ENCODE results near the gene SNX27. TPM values are rescaled to one million over a fixed set of nuclear protein-coding genes. Genes with fewer than 3 reads are reported as not detected.

SNX27 gene
- 10 to 100 TPM; 24.5 to 26.0 TPM for total RNA-seq

DNA sequence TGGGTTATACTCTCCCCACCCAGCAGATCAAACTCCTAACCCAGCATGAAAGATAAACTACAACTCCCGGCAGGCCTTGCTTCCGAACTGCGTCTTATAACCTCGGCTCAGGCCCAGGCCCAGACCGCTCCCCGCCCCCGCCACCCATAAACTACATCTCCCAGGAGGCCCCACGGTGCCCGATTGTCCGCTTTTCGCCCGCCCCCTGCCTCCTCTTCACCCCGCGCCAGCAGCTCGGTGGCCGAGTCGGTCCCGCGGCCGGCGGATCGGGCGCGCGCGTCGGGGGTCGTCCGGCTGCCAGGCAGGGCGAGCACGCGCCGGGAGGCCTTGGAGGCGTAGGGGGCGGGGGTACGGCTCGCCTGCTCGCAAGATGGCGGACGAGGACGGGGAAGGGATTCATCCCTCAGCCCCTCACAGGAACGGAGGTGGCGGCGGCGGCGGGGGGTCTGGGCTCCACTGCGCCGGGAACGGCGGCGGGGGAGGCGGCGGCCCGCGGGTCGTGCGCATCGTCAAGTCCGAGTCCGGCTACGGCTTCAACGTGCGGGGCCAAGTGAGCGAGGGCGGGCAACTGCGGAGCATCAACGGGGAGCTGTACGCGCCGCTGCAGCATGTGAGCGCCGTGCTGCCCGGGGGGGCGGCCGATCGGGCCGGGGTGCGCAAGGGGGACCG, at the start of gene SNX27:
Gene SNX27 (plus strand): TSS at position 219 of the 669 bp plus-strand sequence. CDS start 152 bp downstream, at position 371.
- ChIA-PET POLR2A (no interaction called here), CTCF (interaction anchor here (0.9 kb wide), 1 partner anchor 224 kb away, joined by 4 read pairs; no protein-coding TSS in a partner anchor)
- peaks cover 34% of the 10 kb centered on the region for H3K4me1 Mint-ChIP-seq (ENCODE audit: low read depth)
- H3K27ac Mint-ChIP-seq = peak within 1 kb of the TSS; percentile 94
- H3K27me3 Mint-ChIP-seq (ENCODE audit: low read depth) = peaks cover 7% of the 10 kb centered on the region
- peaks cover 4% of the 10 kb centered on the region for H3K36me3 Mint-ChIP-seq (ENCODE audit: low read depth)
- ATAC-seq (peak; percentile 95), DNase-seq (peak; percentile 94)
- no peaks in the 10 kb centered on the region for H3K9me3 Mint-ChIP-seq (ENCODE audit: insufficient read depth)
- H3K4me3 Mint-ChIP-seq = peak within 1 kb of the TSS; percentile 95

DNA sequence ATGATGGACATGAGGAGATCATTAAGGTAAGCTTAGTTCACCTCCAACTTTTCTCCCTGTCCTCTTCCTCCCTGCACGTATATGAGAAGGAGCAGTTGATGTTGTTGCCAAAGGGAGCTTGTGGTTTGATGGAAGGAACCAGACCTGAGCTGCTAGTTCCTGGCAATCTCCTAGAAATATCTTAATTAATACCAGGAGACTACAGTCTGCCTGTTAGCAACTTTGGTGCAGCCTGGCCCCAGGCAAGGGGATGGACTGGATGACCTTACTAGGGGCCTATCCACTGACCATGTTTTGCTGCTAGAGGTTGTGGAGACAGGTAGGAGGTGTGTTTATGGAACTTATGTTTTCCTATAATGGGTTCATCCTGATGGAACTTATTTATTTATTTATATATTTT, 49.2 kb upstream of the SNX27 start:
- H3K4me1 Mint-ChIP-seq (ENCODE audit: low read depth) = peaks cover 6% of the 10 kb centered on the region
- no peak for ATAC-seq
- no peak for DNase-seq
- H3K27me3 Mint-ChIP-seq (ENCODE audit: low read depth) = peaks cover 3% of the 10 kb centered on the region
- POLR2A ChIA-PET = no interaction called here
- H3K27ac Mint-ChIP-seq = no peak overlapping the region
- H3K4me3 Mint-ChIP-seq = no peak overlapping the region
- H3K9me3 Mint-ChIP-seq (ENCODE audit: insufficient read depth) = no peaks in the 10 kb centered on the region
- CTCF ChIA-PET = no interaction called here
- H3K36me3 Mint-ChIP-seq (ENCODE audit: low read depth) = no peaks in the 10 kb centered on the region

DNA sequence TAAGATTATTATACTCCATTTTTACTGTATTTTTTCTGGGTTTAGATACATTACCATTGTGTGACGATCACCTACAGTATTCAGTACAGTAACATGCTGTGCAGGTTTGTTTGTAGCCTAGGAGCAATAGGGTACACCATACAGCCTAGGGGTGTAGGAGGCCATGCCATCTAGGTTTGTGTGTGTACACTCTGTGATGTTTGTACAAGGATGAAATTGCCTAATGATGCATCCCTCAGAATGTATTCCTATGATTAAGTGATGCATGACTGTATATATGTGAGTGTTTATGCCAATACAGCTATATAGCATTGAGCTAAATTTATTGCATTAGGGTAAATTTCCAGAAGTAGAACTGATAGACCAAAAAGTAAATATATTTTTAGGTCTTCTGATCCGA, 48.5 kb upstream of the SNX27 start:
- Mint-ChIP-seq H3K27me3 (ENCODE audit: low read depth) (peaks cover 2% of the 10 kb centered on the region), H3K4me3 (no peak overlapping the region), H3K36me3 (ENCODE audit: low read depth) (no peaks in the 10 kb centered on the region), H3K9me3 (ENCODE audit: insufficient read depth) (no peaks in the 10 kb centered on the region), H3K4me1 (ENCODE audit: low read depth) (peaks cover 5% of the 10 kb centered on the region), H3K27ac (no peak overlapping the region)
- CTCF ChIA-PET = no interaction called here
- POLR2A ChIA-PET = no interaction called here
- DNase-seq = no peak
- ATAC-seq = no peak

DNA sequence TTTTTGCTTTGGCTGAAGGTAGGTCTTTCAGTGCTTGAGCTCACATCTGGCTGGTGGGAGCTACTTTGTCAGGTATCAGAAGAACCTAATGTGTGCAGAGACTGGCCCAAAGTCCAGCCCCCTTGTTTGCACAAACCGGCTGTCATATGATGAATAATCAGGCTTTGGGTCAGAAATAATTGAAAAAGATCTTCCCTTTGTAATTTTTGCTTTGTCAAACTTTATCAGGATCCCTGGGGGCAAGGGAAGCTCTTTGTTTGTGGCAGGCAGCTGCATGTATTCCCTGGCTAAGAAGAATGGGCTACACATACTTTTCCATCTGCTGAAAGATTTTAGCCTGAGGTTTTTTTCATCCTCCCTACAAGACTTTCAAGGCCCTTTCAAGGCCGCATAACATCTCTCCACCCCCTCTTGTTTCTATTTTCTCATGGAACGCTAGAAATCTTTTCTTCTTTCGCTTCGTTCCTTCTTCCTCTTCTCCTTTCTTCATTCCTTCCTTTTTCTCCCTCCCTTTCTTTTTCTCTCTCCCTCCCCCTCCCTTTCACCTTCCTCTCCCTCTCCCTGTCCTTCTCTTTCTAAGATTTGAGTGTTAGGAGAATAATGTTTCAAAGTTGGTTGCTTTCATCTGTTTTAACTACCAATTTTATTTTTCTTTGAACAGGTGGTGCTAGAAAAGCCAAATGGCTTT, 46.2 kb upstream of the SNX27 start:
- ChIA-PET POLR2A (no interaction called here), CTCF (interaction anchor here (0.6 kb wide), 1 partner anchor 1574 kb away, joined by 3 read pairs; no protein-coding TSS in a partner anchor)
- no peaks in the 10 kb centered on the region for H3K36me3 Mint-ChIP-seq (ENCODE audit: low read depth)
- no peak overlapping the region for H3K27ac Mint-ChIP-seq
- no peak for DNase-seq
- H3K9me3 Mint-ChIP-seq (ENCODE audit: insufficient read depth) = no peaks in the 10 kb centered on the region
- H3K27me3 Mint-ChIP-seq (ENCODE audit: low read depth) = no peaks in the 10 kb centered on the region
- no peak overlapping the region for H3K4me3 Mint-ChIP-seq
- peaks cover 7% of the 10 kb centered on the region for H3K4me1 Mint-ChIP-seq (ENCODE audit: low read depth)
- no peak for ATAC-seq

DNA sequence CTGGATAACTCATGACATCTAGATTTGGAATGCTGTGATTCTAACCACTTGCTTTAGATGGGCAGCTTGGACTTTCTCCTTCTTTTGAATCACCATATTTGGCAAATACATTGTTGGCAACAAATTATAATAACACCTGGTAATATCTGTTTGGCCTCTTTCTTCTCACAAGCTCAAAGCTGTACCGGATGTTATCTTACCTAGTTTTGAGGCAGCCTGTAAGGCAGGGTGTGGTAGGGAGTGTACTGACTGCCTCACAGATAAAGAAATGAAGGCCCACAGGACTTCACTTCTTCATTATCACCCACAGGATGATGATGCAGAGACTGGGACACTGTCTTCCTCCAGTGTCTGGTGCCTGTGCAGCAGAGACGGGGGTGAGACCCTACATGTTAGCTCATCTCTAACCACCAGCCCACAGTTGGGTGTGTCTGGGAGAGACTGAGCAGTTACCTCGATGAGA, 43.2 kb upstream of the SNX27 start:
- CTCF ChIA-PET = interaction anchor here (1.5 kb wide), 1 partner anchor 25 kb away, joined by 4 read pairs; no protein-coding TSS in a partner anchor
- Mint-ChIP-seq H3K27me3 (ENCODE audit: low read depth) (no peaks in the 10 kb centered on the region), H3K36me3 (ENCODE audit: low read depth) (no peaks in the 10 kb centered on the region), H3K4me1 (ENCODE audit: low read depth) (peaks cover 7% of the 10 kb centered on the region), H3K9me3 (ENCODE audit: insufficient read depth) (no peaks in the 10 kb centered on the region), H3K27ac (no peak overlapping the region), H3K4me3 (no peak overlapping the region)
- POLR2A ChIA-PET = no interaction called here
- ATAC-seq (no peak), DNase-seq (no peak)

DNA sequence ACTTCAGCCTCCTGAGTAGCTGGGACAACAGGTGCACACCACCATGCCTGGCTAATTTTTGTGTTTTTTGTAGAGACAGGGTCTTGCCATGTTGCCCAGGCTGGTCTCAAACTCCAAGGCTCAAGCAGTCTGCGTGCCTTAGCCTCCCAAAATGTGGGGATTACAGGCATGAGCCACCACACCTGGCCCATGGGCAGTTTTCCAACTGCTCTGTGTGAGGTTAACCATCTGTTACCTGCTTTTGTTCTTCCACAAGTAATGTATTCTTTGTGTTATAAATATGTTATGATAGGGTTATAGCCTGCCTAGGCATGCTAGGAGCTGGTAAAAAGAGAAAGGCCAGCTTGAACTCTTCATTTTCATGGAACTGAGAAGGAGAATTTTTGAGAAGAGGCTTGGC, 41.0 kb upstream of the SNX27 start:
- POLR2A ChIA-PET = no interaction called here
- CTCF ChIA-PET = no interaction called here
- H3K4me3 Mint-ChIP-seq = no peak overlapping the region

DNA sequence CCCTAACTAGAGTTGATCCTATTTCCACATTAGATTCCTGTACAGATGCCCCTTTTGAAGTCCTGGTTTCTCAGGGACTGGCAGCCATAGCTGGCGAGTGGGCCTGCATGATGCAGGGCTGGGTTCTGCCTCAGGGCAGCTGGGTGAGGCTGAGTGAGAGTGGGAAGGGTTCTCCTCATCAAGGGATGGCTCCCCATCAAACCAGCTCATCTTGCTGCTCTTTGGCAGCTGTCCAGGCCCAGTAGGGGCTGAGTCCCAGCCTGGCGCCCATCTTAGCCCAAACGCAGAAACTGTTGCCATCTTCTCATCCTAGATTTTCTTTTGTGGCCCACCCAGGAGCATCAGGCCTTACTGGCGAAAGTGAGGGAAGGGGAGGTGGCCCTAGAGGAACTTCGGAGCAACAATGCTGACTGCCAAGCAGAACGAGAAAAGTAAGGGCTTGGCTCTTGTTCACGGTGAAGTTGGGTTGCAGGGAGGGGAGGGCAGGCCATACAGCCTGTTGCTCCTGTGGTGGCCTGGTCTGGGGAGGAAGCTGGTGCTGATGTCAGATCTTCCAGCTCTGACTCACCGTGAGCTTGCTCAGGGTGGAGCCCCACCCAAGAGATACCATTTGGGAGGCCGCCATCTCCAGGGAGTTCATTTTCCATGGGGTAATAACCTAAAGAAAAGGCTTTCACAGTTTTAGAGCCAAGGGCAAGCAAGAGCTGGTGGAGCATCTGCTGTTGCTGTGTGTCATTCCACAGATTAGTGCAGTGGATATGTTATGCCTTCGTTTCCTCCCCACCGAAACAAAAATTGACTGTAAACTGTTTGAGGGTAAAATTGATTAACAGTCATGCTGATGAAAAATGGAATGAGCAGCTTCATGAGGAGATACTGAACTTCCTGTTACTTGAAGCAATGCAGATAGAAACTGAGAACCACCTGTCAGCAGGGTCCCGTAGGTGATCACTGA, 37.0 kb upstream of the SNX27 start:
- H3K27ac Mint-ChIP-seq = no peak overlapping the region
- no peaks in the 10 kb centered on the region for H3K9me3 Mint-ChIP-seq (ENCODE audit: insufficient read depth)
- no peak for DNase-seq
- CTCF ChIA-PET = interaction anchor here (2.5 kb wide), 1 partner anchor 19 kb away, joined by 12 read pairs; no protein-coding TSS in a partner anchor
- H3K4me1 Mint-ChIP-seq (ENCODE audit: low read depth) = peaks cover 8% of the 10 kb centered on the region
- H3K27me3 Mint-ChIP-seq (ENCODE audit: low read depth) = no peaks in the 10 kb centered on the region
- POLR2A ChIA-PET = no interaction called here
- ATAC-seq = peak; percentile 49
- H3K4me3 Mint-ChIP-seq = no peak overlapping the region
- no peaks in the 10 kb centered on the region for H3K36me3 Mint-ChIP-seq (ENCODE audit: low read depth)

More for the DNA sequence above, 41.0 kb upstream of the SNX27 start:
- DNase-seq = no peak
- no peaks in the 10 kb centered on the region for H3K9me3 Mint-ChIP-seq (ENCODE audit: insufficient read depth)
- no peak overlapping the region for H3K27ac Mint-ChIP-seq
- no peaks in the 10 kb centered on the region for H3K36me3 Mint-ChIP-seq (ENCODE audit: low read depth)
- no peaks in the 10 kb centered on the region for H3K27me3 Mint-ChIP-seq (ENCODE audit: low read depth)
- ATAC-seq = no peak
- peaks cover 15% of the 10 kb centered on the region for H3K4me1 Mint-ChIP-seq (ENCODE audit: low read depth)

DNA sequence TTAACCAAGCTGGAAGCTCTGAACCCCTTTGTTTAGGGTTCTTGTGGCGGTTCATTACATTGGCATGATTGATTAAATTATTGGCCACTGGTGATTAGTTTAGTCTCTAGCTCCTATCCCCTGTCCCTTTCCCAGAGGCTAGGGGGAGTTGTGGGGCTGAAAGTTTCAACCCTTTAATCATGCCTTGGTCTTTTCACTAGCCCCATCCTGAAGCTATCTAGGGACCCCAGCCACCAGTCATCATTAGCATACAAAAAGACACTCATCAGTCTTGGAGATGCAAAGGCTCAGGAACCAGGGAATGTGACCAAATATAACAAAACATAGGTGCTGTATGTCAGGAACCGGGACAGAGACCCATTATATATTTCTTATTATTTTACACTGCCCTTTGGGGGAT, 34.7 kb upstream of the SNX27 start:
- H3K4me1 Mint-ChIP-seq (ENCODE audit: low read depth) = peaks cover 8% of the 10 kb centered on the region
- POLR2A ChIA-PET = no interaction called here
- DNase-seq = no peak
- CTCF ChIA-PET = no interaction called here
- H3K27me3 Mint-ChIP-seq (ENCODE audit: low read depth) = no peaks in the 10 kb centered on the region
- no peaks in the 10 kb centered on the region for H3K36me3 Mint-ChIP-seq (ENCODE audit: low read depth)
- H3K27ac Mint-ChIP-seq = no peak overlapping the region
- no peak for ATAC-seq
- no peaks in the 10 kb centered on the region for H3K9me3 Mint-ChIP-seq (ENCODE audit: insufficient read depth)
- H3K4me3 Mint-ChIP-seq = no peak overlapping the region

DNA sequence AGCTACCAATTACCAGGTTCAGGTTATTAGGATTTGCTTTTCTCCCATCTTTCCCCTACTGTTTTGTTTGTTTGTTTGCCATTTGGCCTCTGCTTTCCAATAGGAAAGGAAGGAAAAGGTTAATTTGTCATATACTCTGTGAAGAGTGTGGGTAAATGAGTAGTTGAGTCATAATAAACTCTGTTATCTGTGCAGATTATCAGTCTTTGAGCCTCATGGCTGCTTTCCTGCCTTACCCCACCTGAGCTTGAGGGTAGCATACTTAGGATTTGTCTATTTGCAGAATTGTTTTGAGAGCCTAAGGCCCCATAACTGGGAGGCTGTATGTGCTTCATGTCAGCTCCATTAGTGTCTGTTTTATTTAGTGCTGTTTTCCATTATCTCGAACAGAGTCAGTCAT, 32.9 kb upstream of the SNX27 start:
- Mint-ChIP-seq H3K4me1 (ENCODE audit: low read depth) (peaks cover 8% of the 10 kb centered on the region), H3K9me3 (ENCODE audit: insufficient read depth) (no peaks in the 10 kb centered on the region), H3K27ac (no peak overlapping the region), H3K4me3 (no peak overlapping the region), H3K27me3 (ENCODE audit: low read depth) (no peaks in the 10 kb centered on the region), H3K36me3 (ENCODE audit: low read depth) (no peaks in the 10 kb centered on the region)
- ChIA-PET CTCF (interaction anchor here (0.6 to 5.2 kb wide), 6 partner anchors 15 to 257 kb away, joined by 3 to 26 read pairs (median 3); no protein-coding TSS in a partner anchor), POLR2A (no interaction called here)
- ATAC-seq (no peak), DNase-seq (no peak)

DNA sequence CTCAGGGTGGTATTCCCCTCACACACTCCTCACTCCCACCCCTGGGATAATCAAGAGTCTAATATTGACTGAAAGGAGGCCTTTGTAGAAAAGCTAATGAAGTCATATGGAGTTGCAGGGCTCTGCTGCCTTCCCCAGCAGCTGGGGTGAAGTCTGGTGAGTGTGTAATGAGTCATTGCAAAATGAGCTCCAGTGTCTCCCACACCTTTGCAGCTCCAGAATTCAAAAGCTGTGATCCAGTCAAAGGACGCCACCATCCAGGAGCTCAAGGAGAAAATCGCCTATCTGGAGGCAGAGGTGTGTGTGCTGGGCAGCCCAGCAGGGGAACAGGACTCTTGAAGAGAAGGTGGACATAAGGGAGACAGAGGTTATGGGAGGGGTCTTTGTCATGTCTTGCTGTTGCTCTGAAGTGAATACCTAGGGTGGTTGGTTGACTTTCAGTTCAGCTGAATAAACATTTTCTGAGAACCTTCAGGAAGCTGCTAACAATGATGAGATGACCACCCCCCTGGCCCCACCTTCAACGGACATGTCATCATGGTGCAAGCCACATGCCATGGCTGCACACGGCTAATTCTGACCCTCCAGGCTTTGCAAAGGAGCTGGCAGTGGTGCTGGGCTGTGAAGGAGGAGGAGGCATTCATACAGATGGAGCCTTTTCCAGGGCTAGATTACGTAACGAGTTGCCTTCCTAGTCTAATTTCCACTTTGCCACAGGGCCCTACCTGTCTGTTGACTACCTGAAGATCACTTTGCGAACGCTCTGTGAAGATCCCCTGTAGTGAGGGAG, 32.2 kb upstream of the SNX27 start:
- no peaks in the 10 kb centered on the region for H3K9me3 Mint-ChIP-seq (ENCODE audit: insufficient read depth)
- no peaks in the 10 kb centered on the region for H3K27me3 Mint-ChIP-seq (ENCODE audit: low read depth)
- H3K4me3 Mint-ChIP-seq = no peak overlapping the region
- H3K4me1 Mint-ChIP-seq (ENCODE audit: low read depth) = peaks cover 7% of the 10 kb centered on the region
- POLR2A ChIA-PET = no interaction called here
- H3K36me3 Mint-ChIP-seq (ENCODE audit: low read depth) = no peaks in the 10 kb centered on the region
- ATAC-seq (no peak), DNase-seq (no peak)
- CTCF ChIA-PET = interaction anchor here (0.9 to 5.2 kb wide), 4 partner anchors 14 to 257 kb away, joined by 3 to 26 read pairs (median 3); no protein-coding TSS in a partner anchor
- H3K27ac Mint-ChIP-seq = no peak overlapping the region

DNA sequence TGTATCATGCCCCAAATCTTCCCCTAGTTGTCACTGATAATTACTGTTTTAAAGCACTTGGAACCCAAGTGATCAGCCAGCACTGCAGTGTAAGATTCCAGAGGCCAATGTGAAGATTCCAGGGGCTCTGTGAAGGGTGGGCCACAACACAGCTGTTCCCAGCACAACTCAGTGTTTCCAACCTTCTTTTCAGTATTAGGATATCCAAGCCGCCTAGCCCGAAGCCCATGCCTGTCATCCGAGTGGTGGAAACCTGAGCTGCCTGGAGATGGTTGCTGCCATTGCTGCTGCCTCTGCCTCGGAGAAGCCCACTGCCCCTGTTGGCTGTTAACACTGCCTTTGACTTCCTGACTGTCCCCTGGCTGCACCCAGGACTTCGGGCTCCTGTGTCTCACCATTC, 30.4 kb upstream of the SNX27 start:
- Mint-ChIP-seq H3K9me3 (ENCODE audit: insufficient read depth) (no peaks in the 10 kb centered on the region), H3K27ac (no peak overlapping the region), H3K27me3 (ENCODE audit: low read depth) (no peaks in the 10 kb centered on the region), H3K4me1 (ENCODE audit: low read depth) (no peaks in the 10 kb centered on the region), H3K4me3 (no peak overlapping the region), H3K36me3 (ENCODE audit: low read depth) (no peaks in the 10 kb centered on the region)
- ChIA-PET CTCF (interaction anchor here (1.7 to 5.2 kb wide), 2 partner anchors 12 to 153 kb away, joined by 5 to 26 read pairs; no protein-coding TSS in a partner anchor), POLR2A (interaction anchor here (1.0 kb wide), 1 partner anchor 181 kb away, joined by 3 read pairs; the partner anchor contains the start of gene MRPL9)
- ATAC-seq = no peak
- DNase-seq = no peak
